GM19035 (cell line): ENCODE results near the gene SON.
"Not testable (repeated sequence)": the region's sequence is repeated elsewhere in the genome, so short reads cannot be mapped to it uniquely, and the experiment has no call there.

Experiments used
- ATAC-seq: cut with Tn5 transposase; IDR thresholded peaks from one replicate; pipeline ENCODE4 v1.9.1; 2021; ENCODE audit not compliant: unreplicated experiment

The SON gene

GRCh38 chr21:33572350-33572749 lies 29.5 kb downstream of the SON start:
- ATAC-seq, result no peak

- not testable (repeated sequence) for ATAC-seq
These were observed 33.9 kb downstream of the SON start for GRCh38 chr21:33576741-33577141.

GRCh38 chr21:33578214-33578613 lies 35.4 kb downstream of the SON start:
- no peak for ATAC-seq

DNA sequence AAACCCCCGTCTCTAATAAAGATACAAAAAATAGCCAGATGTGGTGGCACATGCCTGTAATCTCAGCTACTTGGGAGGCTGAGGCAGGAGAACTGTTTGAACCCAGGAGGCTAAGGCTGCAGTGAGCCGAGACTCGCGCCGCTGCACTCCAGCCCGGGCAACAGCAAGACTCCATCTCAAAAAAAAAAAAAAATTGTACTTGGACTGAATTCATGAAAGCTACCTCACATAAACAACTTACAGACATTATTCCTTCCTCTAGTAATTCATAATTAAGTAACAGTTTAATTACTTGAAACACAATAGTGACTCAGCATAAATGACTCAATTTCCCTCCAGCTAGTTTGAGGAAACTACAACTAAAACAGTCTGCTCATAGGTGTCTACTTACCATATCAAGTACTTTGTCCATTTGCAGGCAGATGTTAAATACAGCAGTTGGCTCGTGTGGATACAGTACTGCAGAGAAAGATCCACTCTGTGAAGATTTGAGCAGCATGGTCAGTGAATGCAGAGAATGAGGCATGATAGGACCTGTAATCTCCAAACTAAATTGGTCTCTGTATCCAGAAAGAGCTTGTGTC lies 36.2 kb downstream of the SON start:
- ATAC-seq, result no peak

- no peak for ATAC-seq
These were observed 41.6 kb downstream of the SON start for GRCh38 chr21:33584455-33584854.

DNA sequence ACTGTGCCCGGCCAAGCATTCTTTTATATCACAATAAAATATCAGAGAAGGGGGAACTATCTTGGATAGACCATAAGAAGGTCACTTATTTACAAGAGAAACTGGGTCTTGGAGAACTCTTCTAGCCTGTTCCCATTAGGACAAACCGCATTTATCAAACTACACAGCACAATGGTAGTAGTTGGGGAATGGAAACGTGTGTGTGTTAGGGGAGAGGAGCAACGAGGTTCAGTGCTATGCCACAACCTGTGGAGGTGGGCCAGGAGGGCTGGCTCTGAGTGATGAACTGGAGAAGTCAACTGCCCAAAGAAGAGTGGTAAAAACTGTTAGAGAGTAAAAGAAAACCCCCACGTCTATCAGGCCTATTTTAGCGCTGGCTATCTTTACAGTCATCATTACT lies 44.1 kb downstream of the SON start:
- ATAC-seq, result no peak

DNA sequence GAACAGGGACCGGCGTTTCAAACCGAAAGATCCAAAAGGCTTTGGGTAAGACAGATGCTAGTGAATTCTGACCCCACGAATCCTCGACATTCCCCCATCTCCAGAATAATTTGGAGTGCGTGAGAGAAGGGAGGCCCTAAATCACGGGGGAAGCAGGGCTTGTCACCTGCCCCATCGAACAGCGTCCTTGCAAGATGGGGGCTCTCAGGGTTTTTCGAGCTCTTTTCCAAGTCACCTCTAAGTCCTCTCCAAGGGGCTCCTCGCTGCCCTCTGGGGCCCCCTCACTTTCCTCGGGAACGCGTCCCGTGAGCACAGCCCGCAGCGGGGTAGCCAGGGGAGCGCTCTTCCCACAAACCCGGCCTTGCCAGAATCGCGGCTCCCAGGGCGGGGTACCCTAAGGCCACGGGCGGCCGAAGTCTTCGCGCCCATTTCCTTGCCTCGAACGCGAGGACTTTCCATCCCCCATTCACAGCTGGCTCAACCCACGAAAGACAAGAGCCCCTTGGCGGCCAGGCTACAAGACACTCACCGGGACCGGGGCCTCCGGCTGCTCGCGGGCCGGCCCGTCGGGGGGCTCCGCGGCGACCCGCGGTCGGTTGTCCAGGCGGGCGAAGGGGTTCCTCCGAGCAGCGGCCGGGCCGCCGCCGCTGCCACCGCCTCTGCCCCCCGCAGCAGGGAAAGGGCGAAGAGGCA lies 45.1 kb downstream of the SON start:
- ATAC-seq, result peak; percentile 47

DNA sequence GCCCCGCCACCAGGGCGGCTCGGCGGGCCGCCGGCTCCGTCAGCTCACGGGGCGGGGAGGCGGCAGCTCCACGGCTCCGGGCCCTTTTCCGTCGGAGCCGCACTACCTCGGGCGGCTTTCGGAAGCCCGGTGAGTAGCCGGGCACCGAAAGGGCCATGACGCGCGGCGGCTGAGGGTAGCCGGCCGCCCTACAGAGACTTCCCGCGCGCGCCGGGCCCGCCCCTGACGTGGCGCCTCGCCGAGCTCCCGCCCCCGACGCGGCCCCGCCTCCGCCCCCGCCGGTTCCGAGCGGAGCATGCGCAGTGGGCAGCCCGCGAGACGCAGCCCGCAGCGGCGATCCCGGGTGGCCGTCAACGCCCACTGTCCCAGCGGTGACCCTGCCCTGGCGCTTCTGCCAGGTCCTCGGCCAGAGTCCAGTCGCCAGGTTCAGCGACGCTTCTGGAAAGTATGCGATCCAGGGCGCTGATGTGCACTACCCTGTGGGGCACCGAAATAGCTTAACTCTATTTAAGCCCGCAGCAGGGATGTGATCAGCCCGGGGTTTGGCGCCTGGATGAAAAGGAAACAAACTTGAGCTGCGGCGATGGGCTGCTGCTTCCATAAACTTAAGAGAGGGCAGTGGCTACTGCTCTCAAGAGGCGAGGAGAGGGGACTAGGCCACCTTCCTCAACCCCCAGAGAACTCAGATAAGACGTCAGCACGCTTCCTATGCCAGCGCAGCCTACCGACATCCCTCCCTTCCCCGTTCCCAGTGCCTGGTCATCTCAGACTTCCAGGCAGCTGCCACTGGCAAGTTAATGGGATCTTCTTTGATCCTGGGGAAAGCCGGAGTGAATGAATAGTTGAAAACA lies 45.9 kb downstream of the SON start, which contains the start of gene DONSON:
Gene DONSON, minus strand, starts transcription at position 200 of the 851 bp plus-strand sequence. Its CDS starts 43 bp downstream, at position 157.
- ATAC-seq, result peak; percentile 90

- no peak for ATAC-seq
These were observed 55.2 kb downstream of the SON start for GRCh38 chr21:33598051-33598450.

DNA sequence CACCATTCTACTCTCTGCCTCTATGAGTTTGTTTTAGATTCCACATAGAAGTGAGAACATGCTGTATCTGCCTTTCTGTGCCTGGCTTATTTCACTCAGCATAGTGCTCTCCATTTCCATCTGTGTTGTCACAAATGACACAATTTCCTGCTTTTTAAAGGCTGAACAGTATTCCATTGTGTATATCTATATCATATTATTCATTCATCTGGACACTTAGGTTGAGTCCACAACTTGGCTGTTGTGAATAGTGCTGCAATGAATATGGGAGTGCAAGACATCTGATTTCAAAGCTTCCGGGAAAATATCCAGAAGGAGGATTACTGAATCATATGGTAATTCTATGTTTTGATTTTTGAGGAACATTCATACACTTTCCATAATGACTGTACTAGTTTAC lies 65.7 kb downstream of the SON start:
- ATAC-seq, result no peak

DNA sequence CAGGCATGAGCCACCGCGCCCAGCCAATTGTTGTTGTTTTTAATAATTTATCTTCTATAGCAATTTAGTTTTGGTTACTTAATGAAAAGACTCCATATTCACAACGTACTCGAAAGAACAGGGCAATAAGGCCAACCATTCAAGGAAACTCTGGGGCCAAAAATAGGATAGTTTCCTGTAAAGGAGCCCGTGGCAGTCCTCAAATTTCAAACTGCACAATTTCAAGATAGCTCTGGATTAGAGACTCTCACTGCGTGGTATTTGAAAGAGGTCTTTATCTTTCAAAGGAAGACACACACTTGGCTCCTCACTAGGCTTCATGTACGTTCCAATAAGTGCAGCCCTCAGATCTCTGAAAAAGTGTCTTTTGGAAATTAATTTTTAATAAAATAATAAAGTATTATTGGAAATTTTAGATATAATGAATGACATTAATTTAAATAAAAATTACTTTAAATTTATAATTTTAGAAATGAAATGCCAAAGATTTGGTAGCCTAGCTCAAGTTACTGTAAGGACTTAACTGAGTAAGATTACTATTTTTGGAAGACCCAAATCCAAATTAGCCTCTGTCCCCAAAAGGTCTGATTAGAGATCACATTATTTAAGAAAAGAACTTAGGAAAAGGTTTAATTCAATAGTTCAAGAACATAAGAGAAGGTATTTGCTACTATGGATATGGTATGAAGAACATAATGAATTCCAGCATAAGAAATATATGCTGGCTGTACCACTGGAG lies 68.3 kb downstream of the SON start:
- no peak for ATAC-seq

GRCh38 chr21:33617565-33617964 lies 74.7 kb downstream of the SON start:
- not testable (repeated sequence) for ATAC-seq

DNA sequence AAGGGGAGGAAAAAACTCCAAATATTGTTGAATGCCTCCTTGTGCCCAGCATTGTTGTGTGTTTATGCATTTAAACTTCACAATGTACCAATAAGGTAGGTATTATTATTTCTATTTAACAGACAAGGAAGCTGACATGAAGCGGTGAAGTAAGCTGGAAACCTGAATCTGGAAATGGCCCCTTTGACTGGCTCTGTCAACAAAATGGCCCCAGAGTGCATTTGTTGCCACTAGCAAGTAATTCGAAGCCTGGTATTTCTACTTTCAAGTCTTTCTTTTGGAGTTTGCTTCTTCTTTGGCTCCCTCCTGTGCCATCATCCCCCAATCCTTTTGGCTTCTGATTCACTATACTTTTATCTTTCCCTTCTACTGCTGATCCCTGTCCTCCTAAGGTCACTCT lies 75.6 kb downstream of the SON start:
- ATAC-seq, result no peak

DNA sequence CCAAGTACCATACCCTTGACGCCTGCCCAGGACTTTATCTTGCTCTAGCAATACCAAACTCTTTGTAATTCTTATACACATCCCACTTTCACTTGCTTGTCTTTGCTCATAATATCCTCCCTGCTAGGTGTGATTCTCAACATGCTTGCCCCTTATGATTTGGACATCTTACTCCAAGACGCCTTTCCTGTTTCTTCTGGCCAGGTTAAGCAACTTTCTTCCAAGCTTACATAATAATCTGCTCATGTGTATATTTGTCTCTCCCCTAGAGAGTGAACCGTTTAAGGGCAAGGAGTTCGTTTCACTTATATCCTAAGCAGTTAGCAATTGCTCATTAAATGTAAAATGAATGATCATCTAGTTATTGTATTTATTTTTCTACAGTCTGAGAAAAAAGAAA lies 76.9 kb downstream of the SON start:
- ATAC-seq, result no peak

DNA sequence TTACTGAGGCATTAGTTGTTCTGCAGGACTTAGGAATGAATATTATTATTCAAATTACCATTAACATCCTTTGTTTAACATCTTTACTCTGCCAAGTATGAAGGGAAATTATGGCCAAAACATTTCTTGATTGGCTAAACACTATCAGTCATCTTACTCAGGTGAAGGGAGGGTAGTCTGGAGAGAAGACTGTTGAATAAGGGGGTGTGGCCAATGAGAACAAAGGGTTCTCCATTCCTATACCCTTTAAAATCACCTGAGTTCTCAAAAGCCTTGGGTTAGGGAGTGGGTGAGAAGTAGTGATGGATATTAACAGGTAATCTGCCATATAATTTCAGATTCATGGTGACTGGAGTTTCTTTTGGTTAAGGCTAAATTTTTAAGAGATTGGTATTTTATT lies 79.4 kb downstream of the SON start:
- ATAC-seq, result no peak

GRCh38 chr21:33626151-33626550 lies 83.3 kb downstream of the SON start:
- ATAC-seq, result not testable (repeated sequence)
